ENCODE data around the gene RAB19.
"Not testable (repeated sequence)": the region's sequence is repeated elsewhere in the genome, so short reads cannot be mapped to it uniquely, and the experiment has no call there.

RAB19 gene

DNA sequence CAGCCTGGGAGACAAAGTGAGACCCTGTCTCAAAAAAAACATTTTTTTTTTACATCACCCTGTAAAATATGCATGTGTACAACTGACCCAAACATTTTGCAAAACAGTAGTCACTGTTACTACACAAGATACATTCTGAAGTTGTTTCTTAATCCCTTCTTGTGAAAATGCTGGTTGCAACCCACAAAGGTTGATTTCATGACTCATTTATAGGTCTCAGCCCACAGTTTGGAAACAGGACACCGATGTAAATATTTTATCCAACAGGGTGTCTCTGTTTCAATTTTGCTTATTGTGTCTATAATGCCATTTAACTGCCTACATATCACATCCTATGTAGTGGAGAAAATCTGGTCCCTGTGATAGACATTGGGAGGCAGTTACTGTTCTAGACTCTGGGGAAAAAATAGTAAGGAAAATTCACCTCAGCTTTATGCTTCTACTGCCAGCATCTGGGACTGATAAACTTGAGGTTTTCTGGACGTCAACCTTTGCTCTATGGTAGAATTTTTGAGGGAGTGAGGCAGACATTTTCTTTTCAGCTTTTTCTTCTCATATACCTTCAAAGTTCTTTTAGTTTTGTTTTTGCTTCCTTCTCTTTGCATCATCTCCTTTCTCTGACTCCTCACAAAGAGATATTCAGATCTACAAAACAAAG, 1.6 kb upstream of the RAB19 start:
- no peak for DNase-seq (ENCODE audit: low read depth)

DNA sequence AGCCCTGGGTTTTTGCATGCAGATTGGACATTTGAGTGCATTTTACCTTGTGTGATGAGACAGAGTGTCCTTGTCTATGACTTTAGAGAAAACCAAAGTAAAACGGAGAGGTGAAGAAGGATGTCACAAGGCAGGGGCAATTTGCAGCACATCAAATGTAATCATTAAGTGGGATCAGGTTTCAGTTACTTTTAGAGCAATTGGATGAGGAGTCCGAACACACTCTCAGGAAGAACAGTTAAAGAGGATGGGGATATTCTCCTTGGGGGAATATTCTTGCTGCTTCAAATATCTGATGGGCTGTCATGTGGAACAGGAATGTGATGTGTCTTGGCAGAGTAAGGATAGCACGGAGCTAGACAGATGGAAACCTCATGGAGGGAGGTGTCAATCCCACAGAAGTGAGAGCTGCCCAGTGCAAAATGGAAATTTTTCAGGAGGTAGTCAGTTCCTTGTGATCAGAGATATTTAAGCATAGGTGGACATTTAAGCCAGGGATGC, 757 bp downstream of the RAB19 start:
- no peak for DNase-seq (ENCODE audit: low read depth)

DNA sequence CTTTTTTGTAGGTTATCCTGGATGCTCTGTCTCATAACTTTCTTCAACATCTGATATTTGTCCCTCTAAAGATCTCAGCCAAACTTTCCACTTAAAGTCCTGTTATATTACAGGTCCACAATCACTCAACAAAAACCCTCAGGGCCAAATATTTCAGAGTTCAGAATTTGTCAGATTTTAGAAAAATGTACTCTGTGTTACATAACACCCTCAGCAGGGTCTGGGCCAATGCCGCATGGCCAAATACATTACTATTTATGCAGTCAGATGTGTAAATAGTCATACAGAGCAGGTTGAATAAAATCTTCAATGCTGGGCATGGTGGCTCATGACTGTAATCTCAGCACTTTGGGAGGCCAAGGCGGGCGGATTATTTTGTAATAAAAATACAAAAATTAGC, 11.5 kb downstream of the RAB19 start:
- DNase-seq (ENCODE audit: low read depth): no peak

DNA sequence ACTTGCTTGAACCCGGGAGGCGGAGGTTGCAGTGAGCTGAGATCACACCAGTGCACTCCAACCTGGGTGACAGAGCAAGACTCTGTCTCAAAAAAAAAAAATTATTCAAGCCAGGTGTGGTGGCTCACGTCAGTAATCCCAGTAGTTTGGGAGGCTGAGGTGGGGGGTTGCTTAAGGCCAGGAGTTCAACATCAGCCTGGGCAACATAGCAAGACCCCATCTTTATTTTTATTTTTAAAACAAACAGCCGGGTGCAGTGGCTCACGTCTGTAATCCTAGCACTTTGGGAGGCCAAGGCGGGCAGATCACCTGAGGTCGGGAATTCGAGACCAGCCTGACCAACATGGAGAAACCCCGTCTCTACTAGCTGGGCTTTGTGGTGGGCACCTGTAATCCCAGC, 12.0 kb downstream of the RAB19 start:
- DNase-seq (ENCODE audit: low read depth): not testable (repeated sequence)

DNA sequence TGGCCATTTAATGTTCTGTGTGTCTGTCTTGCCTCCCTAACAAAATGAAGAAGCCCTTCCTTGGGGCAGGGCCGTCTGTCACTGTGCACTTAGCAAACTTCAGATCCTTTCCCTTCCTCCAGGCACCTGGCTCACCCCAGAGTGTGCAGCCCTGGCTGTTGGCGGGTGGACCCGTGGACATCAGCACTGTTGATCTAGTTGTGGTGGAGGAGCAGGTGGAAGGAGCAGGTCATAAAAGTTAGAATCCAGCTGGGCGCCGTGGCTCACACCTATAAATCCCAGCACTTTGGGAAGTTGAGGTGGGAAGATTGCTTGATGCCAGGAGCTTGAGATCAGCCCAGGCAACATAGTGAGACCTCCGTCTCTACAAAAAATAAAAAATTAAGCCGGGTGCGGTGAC, 12.7 kb downstream of the RAB19 start:
- DNase-seq (ENCODE audit: low read depth): no peak

DNA sequence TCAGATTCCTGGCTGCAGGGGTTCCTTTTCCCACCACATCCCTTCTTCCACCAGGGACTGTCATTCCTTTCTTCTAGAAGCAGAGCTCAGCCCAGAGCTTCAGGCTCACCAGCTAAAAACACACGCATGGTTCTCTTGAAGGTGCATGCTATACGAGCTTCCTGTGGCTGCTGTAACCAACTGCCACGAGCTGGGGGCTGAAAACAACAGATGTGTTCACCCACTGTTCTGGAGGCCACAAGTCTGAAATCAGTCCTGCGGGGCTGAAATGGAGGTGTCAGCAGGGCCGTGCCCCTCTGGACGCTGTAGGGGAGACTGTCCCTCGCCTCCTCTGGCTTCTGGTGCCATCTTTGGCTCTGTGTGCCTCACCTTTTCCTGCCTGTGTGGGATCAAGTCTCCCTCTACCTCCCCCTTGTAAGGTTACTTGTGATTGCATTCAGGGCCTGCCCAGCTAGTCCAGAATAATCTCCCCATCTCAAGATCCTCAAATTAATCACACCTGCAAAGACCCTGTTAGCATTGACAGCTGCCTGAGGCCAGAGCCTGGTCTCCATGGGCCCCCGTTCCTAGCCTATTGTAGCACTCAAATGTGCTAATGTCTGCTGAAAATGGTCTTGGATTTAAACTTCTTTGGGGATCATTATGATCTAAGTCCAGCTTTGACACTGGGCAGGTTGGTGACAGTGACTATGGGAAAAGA, 13.7 kb downstream of the RAB19 start:
- no peak for DNase-seq (ENCODE audit: low read depth)

DNA sequence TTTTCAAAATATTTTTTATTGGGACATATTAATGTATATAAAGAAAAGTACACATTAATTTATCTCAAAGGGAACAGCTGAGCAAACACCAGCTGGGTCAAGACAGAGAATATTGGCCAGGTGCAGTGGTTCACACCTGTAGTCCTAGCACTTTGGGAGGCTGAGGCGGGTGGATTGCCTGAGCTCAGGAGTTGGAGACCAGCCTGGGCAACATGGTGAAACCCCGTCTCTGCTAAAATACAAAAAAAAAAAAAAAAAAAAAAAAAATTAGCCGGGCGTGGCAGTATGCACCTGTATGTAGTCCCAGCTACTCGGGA, 14.3 kb downstream of the RAB19 start:
- not testable (repeated sequence) for DNase-seq (ENCODE audit: low read depth)

DNA sequence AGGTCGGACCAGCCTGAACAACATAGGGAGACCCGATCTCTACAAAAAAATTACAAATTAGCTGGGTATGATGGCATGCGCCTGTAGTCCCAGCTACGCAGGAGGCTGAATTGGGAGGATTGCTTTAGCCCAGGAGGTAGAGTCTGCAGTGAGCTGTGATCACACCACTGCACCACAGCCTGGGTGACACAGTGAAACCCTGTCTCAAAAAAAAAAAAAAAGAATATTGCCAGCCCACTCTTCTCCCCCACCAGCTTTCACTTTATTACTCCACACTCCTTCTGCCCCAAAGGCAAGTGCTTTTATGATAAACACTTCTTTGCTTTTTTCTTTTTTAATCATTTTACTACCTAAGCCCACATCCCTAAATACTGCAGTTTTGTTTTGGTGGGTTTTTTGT, 14.8 kb downstream of the RAB19 start:
- DNase-seq (ENCODE audit: low read depth): no peak

DNA sequence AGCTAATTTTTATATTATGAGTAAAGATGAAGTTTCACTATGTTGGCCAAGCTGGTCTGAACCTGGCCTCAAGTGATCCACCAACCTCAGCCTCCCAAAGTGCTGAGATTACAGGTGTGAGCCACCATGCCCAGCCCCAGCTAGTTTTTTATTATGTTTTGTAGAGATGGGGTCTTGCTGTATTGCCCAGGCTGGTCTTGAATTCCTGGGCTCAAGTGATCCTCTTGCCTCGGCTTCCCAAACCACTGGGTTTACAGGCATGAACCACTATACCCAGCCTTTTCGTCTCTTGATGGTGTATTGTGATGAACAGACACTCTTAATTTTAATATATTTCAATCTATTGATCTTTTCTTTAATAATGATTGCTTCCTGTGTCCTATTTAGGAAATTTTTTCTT, 17.7 kb downstream of the RAB19 start:
- no peak for DNase-seq (ENCODE audit: low read depth)

DNA sequence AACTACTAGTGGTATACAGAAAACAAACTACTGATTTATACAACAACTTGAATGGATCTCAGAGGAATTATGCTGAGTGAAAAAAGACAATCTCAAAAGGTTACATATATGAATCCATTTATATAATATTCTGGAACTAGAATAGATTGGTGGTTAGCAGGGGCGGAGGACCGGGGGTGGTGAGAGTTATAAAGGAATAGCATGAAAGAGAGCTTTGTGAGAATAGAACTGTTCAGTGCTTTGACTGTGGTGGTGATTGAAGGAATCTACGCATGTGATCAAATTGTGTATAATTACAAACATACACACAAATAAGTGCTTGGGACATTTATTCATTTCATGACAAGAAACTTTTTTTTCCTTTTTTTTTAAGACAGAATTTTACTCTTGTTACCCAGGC, 19.6 kb downstream of the RAB19 start:
- DNase-seq (ENCODE audit: low read depth): no peak

DNA sequence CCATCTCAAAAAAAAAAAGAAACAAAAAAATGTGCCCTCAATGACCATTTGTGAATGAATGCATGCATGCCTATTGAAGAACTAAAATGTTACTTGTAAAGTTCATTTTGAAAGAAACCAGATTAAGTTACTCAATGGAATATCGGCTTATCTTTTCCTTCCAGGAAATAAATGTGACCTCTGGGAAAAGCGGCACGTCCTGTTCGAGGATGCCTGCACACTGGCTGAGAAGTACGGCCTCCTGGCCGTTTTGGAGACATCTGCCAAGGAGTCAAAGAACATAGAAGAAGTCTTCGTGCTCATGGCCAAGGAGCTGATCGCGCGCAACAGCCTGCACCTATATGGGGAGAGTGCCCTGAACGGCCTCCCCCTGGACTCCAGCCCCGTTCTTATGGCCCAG, 21.9 kb downstream of the RAB19 start:
- DNase-seq (ENCODE audit: low read depth): no peak

DNA sequence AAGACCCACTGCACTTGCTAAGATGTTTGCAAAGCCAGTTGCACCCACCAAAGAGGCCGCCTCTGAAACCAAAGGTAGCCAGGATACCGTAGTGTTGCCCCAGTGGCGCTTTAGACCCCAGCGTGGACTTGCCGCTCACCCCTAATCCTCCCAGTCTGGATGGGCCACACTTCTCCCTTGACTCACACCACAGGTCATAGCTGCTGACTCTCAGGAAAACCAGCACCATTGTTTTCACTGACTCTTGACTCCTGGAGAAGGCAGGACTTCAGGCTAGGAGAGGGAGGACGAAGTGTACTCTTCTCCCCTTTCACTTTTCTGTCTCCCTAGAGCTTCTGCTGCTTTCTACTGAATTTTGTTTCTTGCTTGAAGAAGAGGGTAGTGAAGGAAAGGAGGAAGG, 22.3 kb downstream of the RAB19 start:
- no peak for DNase-seq (ENCODE audit: low read depth)

DNA sequence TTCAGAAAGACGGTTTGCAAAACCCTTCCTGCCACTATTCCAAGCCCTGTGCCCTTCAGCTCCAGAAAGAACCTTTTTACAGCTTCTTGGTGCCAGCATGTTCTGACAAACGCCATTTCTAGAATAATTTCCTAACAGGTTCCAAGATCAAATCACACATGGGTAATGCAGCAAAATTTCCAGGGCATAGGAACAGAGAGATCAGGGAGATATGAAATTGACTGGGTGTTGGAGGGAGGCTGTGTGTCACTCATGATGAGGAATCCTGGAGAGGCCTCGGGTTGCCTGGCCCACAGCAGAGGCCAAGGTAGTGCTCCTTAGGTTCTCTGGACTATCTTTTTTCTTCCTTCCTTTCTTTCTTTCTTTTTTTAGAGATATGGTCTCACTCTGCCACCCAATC, 29.5 kb downstream of the RAB19 start:
- DNase-seq (ENCODE audit: low read depth): no peak

DNA sequence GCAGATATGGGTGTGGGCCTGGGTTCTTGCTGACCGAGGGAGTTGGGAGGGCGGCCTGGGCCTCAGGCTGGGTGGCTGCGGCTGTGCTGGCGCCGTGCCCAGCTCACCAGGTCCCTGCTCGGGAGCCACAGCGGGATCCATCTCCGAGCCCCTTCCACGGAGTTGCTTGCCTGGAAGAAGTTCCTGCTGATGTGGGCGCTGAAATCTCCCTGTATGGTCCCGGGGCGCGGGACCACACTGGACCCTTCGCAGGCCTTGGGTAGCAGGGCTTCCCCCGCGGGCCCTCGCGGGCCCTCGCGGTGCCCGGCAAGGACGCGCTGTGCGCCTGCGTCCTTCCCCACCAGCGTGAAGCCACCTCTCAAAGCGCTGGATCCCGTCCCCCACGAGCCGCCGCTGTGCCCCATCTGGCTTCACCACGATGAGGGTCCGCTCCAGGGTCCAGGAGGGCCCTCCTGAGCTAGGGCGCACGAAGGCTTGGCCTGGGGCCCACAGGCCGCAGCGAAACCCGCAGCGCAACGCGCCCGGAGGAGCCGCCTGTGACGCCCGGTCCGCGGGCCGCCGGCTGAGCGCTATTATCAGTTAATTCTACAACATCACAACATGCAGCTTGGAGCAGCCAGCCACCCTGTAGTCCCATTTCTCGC, 31.5 kb downstream of the RAB19 start:
- no peak for DNase-seq (ENCODE audit: low read depth)

DNA sequence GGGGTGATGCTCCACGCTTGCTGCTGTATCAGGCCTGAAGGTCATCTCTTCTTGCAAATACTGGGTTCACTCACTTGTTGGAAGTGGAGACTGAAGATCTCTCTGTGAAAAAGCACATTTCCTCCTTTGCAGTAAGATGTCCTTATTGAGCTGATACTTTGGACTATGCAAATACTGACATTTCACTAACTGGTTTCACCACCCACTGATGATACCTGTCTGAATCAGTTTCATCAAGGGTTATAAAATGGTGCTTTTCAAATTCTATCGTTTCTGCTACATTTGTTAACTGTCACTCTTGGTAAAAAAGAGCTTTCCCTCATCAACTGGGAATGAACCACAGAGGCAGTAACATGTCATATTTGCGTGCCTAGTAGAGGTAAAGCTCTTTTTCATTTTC, 35.5 kb downstream of the RAB19 start:
- no peak for DNase-seq (ENCODE audit: low read depth)

DNA sequence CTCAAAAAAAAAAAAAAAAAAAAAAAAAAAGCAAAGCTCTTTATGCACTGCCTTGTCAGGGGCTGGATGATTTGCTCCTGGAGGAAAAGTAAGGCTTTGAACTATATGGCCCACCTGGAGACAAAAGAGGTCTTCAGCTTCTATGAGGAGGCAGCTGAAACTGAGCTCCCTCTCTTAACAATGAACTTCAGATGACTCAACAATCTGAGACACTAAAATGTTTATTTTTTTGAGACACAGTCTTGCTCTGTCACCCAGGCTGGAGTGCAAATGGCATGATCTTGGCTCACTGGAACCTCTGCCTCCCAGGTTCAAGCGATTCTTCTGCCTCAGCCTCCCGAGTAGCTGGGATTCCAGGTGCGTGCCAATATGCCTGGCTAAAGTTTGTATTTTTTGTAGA, 36.7 kb downstream of the RAB19 start:
- no peak for DNase-seq (ENCODE audit: low read depth)

DNA sequence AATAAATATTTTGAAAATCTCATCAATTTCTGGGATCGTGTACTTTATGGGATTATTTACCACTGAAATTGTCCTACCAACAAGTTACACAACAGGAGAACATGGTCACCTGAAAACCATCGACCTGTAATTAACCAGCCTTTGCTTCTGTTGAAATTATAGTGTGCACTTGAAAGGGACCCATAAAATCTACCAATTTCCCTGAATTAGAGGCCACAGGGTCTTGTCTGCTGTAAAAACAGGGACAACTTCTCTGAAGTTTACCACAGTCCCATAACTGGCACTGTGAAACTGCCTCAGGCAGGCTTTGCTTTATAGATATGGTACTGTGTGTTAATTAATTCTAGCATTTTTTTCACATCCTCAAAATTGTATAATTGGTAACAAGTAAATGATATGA, 37.7 kb downstream of the RAB19 start:
- no peak for DNase-seq (ENCODE audit: low read depth)

DNA sequence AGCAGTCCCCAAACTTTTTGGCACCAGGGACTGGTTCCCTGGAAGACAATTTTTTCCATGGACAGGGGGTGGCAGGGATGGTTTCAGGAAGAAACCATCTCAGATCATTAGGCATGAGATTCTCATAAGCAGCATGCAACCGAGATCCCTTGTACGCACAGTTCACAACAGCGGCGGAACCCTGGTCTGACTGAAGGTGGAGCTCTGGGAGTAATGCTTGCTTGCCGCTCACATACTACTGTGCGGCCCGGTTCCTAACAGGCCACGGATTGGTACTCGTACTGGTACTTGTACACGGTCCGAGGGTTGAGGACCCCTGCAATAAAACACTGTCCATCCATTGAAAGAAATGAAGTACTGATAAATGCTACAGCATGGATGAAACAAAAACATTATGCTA, 42.6 kb downstream of the RAB19 start:
- no peak for DNase-seq (ENCODE audit: low read depth)

DNA sequence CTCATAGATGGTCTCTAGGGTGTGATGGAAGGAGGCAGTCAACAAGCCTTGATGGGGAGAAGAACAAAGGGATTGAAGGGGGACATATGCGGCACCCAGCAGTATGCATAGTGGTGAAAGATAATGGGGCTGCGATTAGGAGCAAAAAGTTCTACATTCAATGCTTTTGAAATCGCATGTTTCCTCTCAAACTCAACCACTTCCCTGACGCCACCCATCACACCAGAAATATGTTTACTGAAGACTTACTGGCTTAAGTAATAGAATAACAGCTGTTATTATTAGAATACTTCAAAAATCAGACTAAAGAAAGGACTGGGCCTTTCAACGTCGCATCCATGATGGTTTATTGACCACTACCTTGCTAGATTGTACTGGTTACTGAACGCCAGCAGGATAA, 44.0 kb downstream of the RAB19 start:
- DNase-seq (ENCODE audit: low read depth): no peak

DNA sequence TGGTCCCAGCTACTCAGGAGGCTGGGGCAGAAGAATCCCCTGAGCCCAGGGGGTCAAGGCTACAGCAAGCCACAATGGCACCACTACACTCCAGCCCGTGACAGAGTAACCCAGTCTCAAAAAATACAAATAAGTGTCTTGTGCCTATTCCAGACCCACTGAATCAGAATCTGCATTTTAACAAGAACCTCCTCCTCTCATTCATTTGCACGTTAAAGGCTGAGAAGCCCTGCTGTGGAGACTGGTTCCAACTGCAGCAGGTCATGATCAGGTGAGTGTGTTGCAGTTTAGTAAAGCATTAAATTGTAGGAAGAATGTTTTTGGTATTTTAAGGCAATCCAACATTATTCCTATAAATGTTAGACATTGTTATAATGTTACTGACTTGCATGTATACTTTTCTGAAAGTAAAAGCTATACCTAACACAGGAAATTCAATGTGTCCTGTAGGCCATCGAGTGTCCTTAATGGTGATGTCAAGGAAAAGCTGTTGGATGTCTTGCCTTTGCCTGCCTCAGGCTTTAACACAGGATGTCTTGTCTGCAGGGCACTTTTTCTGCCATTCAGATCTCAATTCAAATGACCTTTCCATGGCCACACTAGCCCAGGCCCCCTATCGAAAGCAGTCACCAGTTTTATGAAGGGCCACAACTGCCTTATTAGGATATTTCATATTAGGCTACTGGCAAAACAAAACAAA, 45.1 kb downstream of the RAB19 start:
- no peak for DNase-seq (ENCODE audit: low read depth)

DNA sequence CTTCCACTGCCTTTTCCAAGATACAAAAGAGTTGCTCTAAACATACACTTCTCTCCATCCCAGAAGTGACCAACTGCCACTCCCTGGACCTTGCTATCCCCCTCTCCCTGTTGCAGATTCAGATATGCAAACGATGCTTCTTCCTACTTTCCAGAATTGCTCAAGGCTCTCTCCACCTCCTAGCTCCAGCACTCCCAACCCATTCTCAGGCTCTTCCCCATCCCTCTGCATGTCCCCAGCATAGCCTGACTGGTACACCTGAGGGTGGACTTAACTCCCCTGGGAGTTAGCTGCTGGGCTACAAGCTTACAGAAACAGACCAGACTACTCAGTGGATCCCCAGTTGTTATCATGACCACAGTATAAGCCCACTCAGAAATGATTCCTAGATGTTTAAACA, 47.9 kb downstream of the RAB19 start:
- no peak for DNase-seq (ENCODE audit: low read depth)

DNA sequence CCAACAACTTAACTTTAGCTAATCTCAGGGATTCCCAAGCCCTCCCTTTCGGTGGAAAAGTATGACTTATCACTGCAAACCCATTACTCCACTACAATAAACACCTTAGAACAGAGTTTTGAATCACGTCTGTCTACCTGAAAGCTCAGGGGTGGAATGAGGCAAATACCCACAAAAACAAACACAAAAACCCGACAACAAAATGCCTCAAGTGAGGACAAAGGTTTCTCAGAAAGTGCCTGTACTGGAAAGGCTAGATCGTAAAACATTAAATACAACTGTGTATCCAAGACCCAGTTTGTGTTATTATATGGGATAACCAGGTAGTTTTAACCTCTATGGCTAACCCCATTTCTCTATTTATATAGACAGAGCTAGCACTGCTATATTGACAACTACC, 49.4 kb downstream of the RAB19 start:
- DNase-seq (ENCODE audit: low read depth): no peak

Data from CMK (cell line).